Liver (tissue), 9 donors: Measurements from ENCODE around the gene BATF. TPM values are rescaled to one million over a fixed set of nuclear protein-coding genes. Genes with fewer than 3 reads are reported as not detected.

Source experiments
- DNase-seq: peaks from one replicate; pipeline ENCODE4 v3.0.0-alpha.2; 2017; ENCODE audit warnings: low spot score
- H3K27ac ChIP-seq, 2 donors: one replicate each; pipeline ENCODE4 v1.7.0; 2013; ENCODE audit warnings: inconsistent platforms in 2 of 2, low read length in 2 of 2, control low read depth in 1 of 2, low read depth in 1 of 2, mild to moderate bottlenecking in 1 of 2
- H3K27me3 ChIP-seq, 4 donors: one replicate each; pipeline versions ENCODE4 v1.6.1 to v1.7.0; 2013; ENCODE audit warnings: low read length in 3 of 4, inconsistent platforms in 1 of 4, mild to moderate bottlenecking in 1 of 4, moderate library complexity in 1 of 4; ENCODE audit not compliant: control insufficient read depth in 4 of 4, insufficient read depth in 4 of 4
- H3K36me3 ChIP-seq, 4 donors: one replicate each; pipeline versions ENCODE4 v1.6.1 to v1.7.0; 2013; ENCODE audit warnings: low read length in 3 of 4, mild to moderate bottlenecking in 3 of 4, low read depth in 1 of 4, moderate library complexity in 1 of 4; ENCODE audit not compliant: control insufficient read depth in 4 of 4, insufficient read depth in 3 of 4
- H3K4me1 ChIP-seq, 4 donors: one replicate each; pipeline versions ENCODE4 v1.6.1 to v1.7.0; 2013; ENCODE audit warnings: low read length in 3 of 4, mild to moderate bottlenecking in 3 of 4, moderate library complexity in 1 of 4; ENCODE audit not compliant: control insufficient read depth in 4 of 4, insufficient read depth in 4 of 4
- H3K4me3 ChIP-seq, 3 donors: one replicate each; pipeline versions ENCODE4 v1.6.1 to v1.7.0; 2013; ENCODE audit warnings: low read length in 3 of 3, control low read depth in 1 of 3, low read depth in 1 of 3, mild to moderate bottlenecking in 1 of 3
- H3K9ac ChIP-seq, 2 donors: one replicate each; pipeline ENCODE4 v1.7.0; 2013; ENCODE audit warnings: low read length in 2 of 2, mild to moderate bottlenecking in 2 of 2, moderate library complexity in 2 of 2, control low read depth in 1 of 2, low read depth in 1 of 2
- H3K9me3 ChIP-seq, 4 donors: one replicate each; pipeline versions ENCODE4 v1.6.1 to v1.7.0; 2013; ENCODE audit warnings: low read length in 3 of 4; ENCODE audit not compliant: control insufficient read depth in 4 of 4
- EGR1 ChIP-seq, 2 donors: IDR thresholded peaks; 2 replicates each; pipeline ENCODE4 v1.6.1; 2016 to 2018; ENCODE audit warnings: antibody characterized with exemption in 2 of 2, low read depth in 2 of 2
- FOXA1 ChIP-seq: IDR thresholded peaks from 2 replicates; pipeline ENCODE4 v1.6.1; 2016; ENCODE audit warnings: antibody characterized with exemption
- FOXA2 ChIP-seq: IDR thresholded peaks from 2 replicates; pipeline ENCODE4 v1.6.1; 2016; ENCODE audit warnings: antibody characterized with exemption
- HNF4A ChIP-seq, 2 donors: conservative IDR thresholded peaks; 2 replicates each; pipeline ENCODE4 v1.6.1; 2016; ENCODE audit warnings: antibody characterized with exemption in 2 of 2, mild to moderate bottlenecking in 2 of 2
- HNF4G ChIP-seq: IDR thresholded peaks from 2 replicates; pipeline ENCODE4 v1.6.1; 2016; ENCODE audit warnings: antibody characterized with exemption
- JUND ChIP-seq, 2 donors: IDR thresholded peaks; 2 replicates each; pipeline ENCODE4 v1.6.1; 2016; ENCODE audit warnings: antibody characterized with exemption in 2 of 2
- NR2F2 ChIP-seq: IDR thresholded peaks from 2 replicates; pipeline ENCODE4 v1.6.1; 2016; ENCODE audit warnings: antibody characterized with exemption
- RAD21 ChIP-seq, 2 donors: IDR thresholded peaks; 2 replicates each; pipeline ENCODE4 v1.6.1; 2016; ENCODE audit warnings: antibody characterized with exemption in 2 of 2, mild to moderate bottlenecking in 2 of 2
- RXRA ChIP-seq, 2 donors: IDR thresholded peaks; 2 replicates each; pipeline ENCODE4 v1.6.1; 2017 to 2018; ENCODE audit warnings: antibody characterized with exemption in 2 of 2, mild to moderate bottlenecking in 1 of 2
- SP1 ChIP-seq: IDR thresholded peaks from 2 replicates; pipeline ENCODE4 v1.6.1; 2018; ENCODE audit warnings: antibody characterized with exemption, mild to moderate bottlenecking
- TAF1 ChIP-seq: conservative IDR thresholded peaks from 2 replicates; pipeline ENCODE4 v1.6.1; 2016; ENCODE audit warnings: antibody characterized with exemption, mild to moderate bottlenecking
- YY1 ChIP-seq: IDR thresholded peaks from 2 replicates; pipeline ENCODE4 v1.6.1; 2016; ENCODE audit warnings: antibody characterized with exemption, mild to moderate bottlenecking
- WGBS: extraction: QIAGEN DNeasy Blood & Tissue Kit; methylation state at CpG from one replicate; pipeline ENCODE4 v1.1.7; 2013; 5-methylcytosine and 5-hydroxymethylcytosine counted together
- polyA plus RNA-seq, 2 donors: library from polyadenylated mRNA; stranded (reverse) in 1 of 2; unstranded in 1 of 2; fragments of 200-250 nt in 1 of 2; fragments of >200 nt in 1 of 2; fragmentation: Nextera tagmentation in 1 of 2; extraction: Ambion mirVana in 1 of 2; gene quantifications; one replicate each; pipeline versions ENCODE4 v1.2.1 to v1.2.3, GENCODE V29; 2013 to 2015
- total RNA-seq, 2 donors: library from RNA; depleted of rRNA; stranded (reverse); fragments of >200 nt; gene quantifications; one replicate each; pipeline ENCODE4 v1.2.3, GENCODE V29; 2014
- TF ChIP-seq, protein P1 (sequence below): IDR thresholded peaks from 2 replicates; pipeline ENCODE4 v1.6.1; 2016; ENCODE audit warnings: antibody characterized with exemption
- TF ChIP-seq, protein P2 (sequence below): fragments of 150-350 bp; IDR thresholded peaks from 2 replicates; pipeline ENCODE4 v1.5.1; 2017; ENCODE audit warnings: improper control_type of control experiment, low read depth, low read length; ENCODE audit not compliant: missing input control
- TF ChIP-seq, protein P3 (sequence below): IDR thresholded peaks from 2 replicates; pipeline ENCODE4 v1.6.1; 2016; ENCODE audit warnings: antibody characterized with exemption
- TF ChIP-seq, protein P4 (sequence below): IDR thresholded peaks from 2 replicates; pipeline ENCODE4 v1.6.1; 2016; ENCODE audit warnings: antibody characterized with exemption, mild to moderate bottlenecking
- TF ChIP-seq, protein P5 (sequence below): IDR thresholded peaks from 2 replicates; pipeline ENCODE4 v1.6.1; 2016; ENCODE audit warnings: antibody characterized with exemption
- donor health status: healthy.
- donor health status: healthy.
- donor health status: healthy.
- donor health status: healthy.
- donor health status: healthy.

The BATF gene
- total and polyA plus RNA-seq, 4 donors: 0.77 to 2.1 (median 1.0) TPM

DNA sequence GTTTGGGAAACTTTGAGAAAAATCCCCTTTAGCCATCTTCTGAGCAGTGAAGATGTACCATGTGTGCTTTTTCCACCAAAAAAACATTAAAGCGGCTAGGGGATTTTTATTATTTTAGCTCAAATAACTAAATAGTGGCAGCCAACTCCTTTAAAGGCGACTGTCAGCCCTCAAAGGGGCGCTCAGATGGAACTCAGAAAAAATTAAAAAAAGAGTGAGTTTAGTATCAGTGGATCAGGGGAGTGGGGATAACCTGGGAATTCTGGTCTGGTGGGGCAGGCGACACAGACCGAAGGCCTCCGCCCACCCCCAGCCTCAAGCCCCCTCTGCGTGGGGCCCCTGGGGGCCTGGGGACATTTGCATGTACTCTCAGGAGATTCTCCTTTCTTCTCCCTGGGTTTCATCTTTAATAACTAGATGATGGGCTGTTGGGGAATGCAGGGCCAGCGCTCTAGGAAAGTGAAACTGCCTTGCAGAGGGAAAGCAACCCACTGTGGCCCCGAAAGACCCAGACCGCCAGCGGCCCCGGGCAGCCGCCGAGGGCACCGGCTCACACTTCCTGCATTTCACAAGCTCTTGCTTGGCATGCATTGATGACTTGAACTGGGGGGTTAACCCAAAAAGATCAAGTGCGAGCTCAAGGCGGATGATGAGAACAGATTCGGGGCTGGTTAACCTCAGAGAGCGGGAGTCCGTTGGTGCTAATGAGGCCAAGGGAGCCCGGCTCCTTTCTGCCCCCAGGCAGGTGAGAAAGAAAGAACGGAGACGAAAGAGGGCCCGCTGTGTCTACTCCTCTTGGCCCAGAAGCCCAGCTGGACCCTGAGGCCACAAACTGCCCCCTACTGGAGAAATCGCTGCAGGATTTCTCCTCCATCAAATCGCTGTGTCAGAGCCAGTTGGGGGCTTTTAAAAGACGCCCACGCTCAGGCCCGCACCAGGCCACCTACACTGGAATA, 7.3 kb upstream of the BATF start:
- H3K4me1 ChIP-seq: peaks cover 0 to 3% (median 1%) of the 10 kb centered on the region in 4 donors
- WGBS: 59% methylated on average over 29 of the region's 29 CpGs
- peaks cover 0 to 8% (median 1%) of the 10 kb centered on the region in 4 donors for H3K9me3 ChIP-seq
- no peak for TF ChIP-seq FOXA1
- no peak for TF ChIP-seq SP1
- TF ChIP-seq, protein P1, sequence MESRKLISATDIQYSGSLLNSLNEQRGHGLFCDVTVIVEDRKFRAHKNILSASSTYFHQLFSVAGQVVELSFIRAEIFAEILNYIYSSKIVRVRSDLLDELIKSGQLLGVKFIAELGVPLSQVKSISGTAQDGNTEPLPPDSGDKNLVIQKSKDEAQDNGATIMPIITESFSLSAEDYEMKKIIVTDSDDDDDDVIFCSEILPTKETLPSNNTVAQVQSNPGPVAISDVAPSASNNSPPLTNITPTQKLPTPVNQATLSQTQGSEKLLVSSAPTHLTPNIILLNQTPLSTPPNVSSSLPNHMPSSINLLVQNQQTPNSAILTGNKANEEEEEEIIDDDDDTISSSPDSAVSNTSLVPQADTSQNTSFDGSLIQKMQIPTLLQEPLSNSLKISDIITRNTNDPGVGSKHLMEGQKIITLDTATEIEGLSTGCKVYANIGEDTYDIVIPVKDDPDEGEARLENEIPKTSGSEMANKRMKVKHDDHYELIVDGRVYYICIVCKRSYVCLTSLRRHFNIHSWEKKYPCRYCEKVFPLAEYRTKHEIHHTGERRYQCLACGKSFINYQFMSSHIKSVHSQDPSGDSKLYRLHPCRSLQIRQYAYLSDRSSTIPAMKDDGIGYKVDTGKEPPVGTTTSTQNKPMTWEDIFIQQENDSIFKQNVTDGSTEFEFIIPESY: no peak
- no peak for TF ChIP-seq HNF4A (conservative IDR thresholded peaks at IDR 0.05)
- TF ChIP-seq, protein P2, sequence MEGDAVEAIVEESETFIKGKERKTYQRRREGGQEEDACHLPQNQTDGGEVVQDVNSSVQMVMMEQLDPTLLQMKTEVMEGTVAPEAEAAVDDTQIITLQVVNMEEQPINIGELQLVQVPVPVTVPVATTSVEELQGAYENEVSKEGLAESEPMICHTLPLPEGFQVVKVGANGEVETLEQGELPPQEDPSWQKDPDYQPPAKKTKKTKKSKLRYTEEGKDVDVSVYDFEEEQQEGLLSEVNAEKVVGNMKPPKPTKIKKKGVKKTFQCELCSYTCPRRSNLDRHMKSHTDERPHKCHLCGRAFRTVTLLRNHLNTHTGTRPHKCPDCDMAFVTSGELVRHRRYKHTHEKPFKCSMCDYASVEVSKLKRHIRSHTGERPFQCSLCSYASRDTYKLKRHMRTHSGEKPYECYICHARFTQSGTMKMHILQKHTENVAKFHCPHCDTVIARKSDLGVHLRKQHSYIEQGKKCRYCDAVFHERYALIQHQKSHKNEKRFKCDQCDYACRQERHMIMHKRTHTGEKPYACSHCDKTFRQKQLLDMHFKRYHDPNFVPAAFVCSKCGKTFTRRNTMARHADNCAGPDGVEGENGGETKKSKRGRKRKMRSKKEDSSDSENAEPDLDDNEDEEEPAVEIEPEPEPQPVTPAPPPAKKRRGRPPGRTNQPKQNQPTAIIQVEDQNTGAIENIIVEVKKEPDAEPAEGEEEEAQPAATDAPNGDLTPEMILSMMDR: no peak
- TF ChIP-seq TAF1: no peak
- TF ChIP-seq NR2F2: peak; percentile 24
- TF ChIP-seq HNF4G: no peak
- no peak for TF ChIP-seq JUND (IDR thresholded peaks at IDR 0.05)
- TF ChIP-seq, protein P3, sequence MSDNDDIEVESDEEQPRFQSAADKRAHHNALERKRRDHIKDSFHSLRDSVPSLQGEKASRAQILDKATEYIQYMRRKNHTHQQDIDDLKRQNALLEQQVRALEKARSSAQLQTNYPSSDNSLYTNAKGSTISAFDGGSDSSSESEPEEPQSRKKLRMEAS: no peak
- TF ChIP-seq RXRA (IDR thresholded peaks at IDR 0.05): no peak
- no peak for TF ChIP-seq YY1
- TF ChIP-seq, protein P4, sequence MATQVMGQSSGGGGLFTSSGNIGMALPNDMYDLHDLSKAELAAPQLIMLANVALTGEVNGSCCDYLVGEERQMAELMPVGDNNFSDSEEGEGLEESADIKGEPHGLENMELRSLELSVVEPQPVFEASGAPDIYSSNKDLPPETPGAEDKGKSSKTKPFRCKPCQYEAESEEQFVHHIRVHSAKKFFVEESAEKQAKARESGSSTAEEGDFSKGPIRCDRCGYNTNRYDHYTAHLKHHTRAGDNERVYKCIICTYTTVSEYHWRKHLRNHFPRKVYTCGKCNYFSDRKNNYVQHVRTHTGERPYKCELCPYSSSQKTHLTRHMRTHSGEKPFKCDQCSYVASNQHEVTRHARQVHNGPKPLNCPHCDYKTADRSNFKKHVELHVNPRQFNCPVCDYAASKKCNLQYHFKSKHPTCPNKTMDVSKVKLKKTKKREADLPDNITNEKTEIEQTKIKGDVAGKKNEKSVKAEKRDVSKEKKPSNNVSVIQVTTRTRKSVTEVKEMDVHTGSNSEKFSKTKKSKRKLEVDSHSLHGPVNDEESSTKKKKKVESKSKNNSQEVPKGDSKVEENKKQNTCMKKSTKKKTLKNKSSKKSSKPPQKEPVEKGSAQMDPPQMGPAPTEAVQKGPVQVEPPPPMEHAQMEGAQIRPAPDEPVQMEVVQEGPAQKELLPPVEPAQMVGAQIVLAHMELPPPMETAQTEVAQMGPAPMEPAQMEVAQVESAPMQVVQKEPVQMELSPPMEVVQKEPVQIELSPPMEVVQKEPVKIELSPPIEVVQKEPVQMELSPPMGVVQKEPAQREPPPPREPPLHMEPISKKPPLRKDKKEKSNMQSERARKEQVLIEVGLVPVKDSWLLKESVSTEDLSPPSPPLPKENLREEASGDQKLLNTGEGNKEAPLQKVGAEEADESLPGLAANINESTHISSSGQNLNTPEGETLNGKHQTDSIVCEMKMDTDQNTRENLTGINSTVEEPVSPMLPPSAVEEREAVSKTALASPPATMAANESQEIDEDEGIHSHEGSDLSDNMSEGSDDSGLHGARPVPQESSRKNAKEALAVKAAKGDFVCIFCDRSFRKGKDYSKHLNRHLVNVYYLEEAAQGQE: no peak
- TF ChIP-seq, protein P5, sequence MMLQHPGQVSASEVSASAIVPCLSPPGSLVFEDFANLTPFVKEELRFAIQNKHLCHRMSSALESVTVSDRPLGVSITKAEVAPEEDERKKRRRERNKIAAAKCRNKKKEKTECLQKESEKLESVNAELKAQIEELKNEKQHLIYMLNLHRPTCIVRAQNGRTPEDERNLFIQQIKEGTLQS: no peak
- peak in 1 of 2 donors; percentile 40 for TF ChIP-seq RAD21 (IDR thresholded peaks at IDR 0.05)
- TF ChIP-seq FOXA2: no peak
- no peak for TF ChIP-seq EGR1 (IDR thresholded peaks at IDR 0.05; ENCODE audit: low read depth in 2 of 2)
- H3K27me3 ChIP-seq: no peaks in the 10 kb centered on the region
- peak overlapping the region in 2 of 3 donors; percentile 2 to 32 for H3K4me3 ChIP-seq
- H3K9ac ChIP-seq: no peak overlapping the region
- no peak overlapping the region for H3K27ac ChIP-seq
- no peak for DNase-seq
- no peaks in the 10 kb centered on the region for H3K36me3 ChIP-seq
